Measurements from ENCODE around the gene RUFY1.
"Not testable (repeated sequence)": the region's sequence is repeated elsewhere in the genome, so short reads cannot be mapped to it uniquely, and the experiment has no call there.

RUFY1 gene

GRCh38 chr5:179519416-179520070 lies 30.8 kb upstream of the RUFY1 start:
- H3K9ac ChIP-seq (ENCODE audit: low read length); H4K20me1 ChIP-seq (ENCODE audit: insufficient read depth, low read length); DNase-seq; H2AFZ ChIP-seq (ENCODE audit: low read length); H3K4me2 ChIP-seq (ENCODE audit: low read depth, low read length); H3K4me3 ChIP-seq (ENCODE audit: low read length); H3K9me3 ChIP-seq (replicated peaks; ENCODE audit: insufficient read depth, low read length); H3K36me3 ChIP-seq (replicated peaks; ENCODE audit: insufficient read depth, low read length); H3K9me2 ChIP-seq (replicated peaks; ENCODE audit: insufficient read depth, low read length); H3K27ac ChIP-seq (ENCODE audit: low read length); H3F3A ChIP-seq (ENCODE audit: insufficient read depth, low read length); H3K79me2 ChIP-seq (ENCODE audit: low read length); H3K27me3 ChIP-seq (replicated peaks; ENCODE audit: insufficient read depth, low read length); H3K4me1 ChIP-seq (ENCODE audit: low read length): not testable (repeated sequence)

DNA sequence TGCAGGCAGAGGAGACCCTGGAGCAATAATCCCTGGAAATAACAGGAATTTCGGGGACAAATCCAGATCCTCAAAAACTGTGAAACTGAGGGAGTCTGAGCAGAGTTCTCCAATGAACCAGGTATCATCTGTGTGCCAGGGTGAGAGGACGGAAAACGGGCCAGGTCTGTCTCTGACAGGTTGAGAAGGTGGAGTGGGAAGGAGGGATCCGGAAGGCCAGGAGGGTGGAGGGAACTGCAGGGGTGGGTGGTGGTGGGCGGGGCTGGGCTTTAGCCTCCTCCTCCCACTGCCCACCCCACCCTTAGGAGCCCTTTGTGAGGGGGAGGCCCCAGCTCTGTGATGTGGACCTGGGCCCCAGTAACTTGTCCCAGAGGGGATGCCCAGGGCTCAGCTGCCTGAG lies 28.2 kb upstream of the RUFY1 start:
- H3K4me1 ChIP-seq (ENCODE audit: low read length); H3K9me2 ChIP-seq (replicated peaks; ENCODE audit: insufficient read depth, low read length); H3K27ac ChIP-seq (ENCODE audit: low read length); H3K27me3 ChIP-seq (replicated peaks; ENCODE audit: insufficient read depth, low read length); H3K4me3 ChIP-seq (ENCODE audit: low read length); H3K4me2 ChIP-seq (ENCODE audit: low read depth, low read length); H4K20me1 ChIP-seq (ENCODE audit: insufficient read depth, low read length); H2AFZ ChIP-seq (ENCODE audit: low read length); H3K36me3 ChIP-seq (replicated peaks; ENCODE audit: insufficient read depth, low read length); DNase-seq; H3K79me2 ChIP-seq (ENCODE audit: low read length); H3K9me3 ChIP-seq (replicated peaks; ENCODE audit: insufficient read depth, low read length); H3F3A ChIP-seq (ENCODE audit: insufficient read depth, low read length); H3K9ac ChIP-seq (ENCODE audit: low read length): not testable (repeated sequence)

DNA sequence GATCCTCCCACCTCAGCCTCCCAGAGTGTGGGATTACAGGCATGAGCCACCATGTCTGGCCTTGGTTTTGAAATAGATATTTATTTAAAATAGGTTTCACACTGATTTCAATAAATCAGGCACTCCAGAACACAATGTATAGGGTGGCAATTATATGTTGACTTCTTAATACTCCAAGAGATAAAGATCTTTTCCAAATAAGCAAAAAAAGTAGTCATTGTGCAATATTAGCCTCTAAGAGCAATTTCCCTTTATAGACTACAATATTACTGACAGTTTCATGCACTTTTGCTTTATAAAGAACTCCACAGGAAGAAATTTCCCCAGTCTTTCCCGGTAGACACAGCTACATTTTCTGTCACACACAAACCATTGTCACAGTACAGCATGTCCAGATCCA lies 23.4 kb upstream of the RUFY1 start:
- Histone ChIP-seq H3K36me3 (replicated peaks; ENCODE audit: insufficient read depth, low read length) (no peaks in the 10 kb centered on the region), H3K4me2 (ENCODE audit: low read depth, low read length) (no peak overlapping the region), H3K27ac (ENCODE audit: low read length) (no peak overlapping the region), H3K9ac (ENCODE audit: low read length) (no peak overlapping the region), H3K4me3 (ENCODE audit: low read length) (no peak overlapping the region), H4K20me1 (ENCODE audit: insufficient read depth, low read length) (no peaks in the 10 kb centered on the region), H3K27me3 (replicated peaks; ENCODE audit: insufficient read depth, low read length) (peaks cover 6% of the 10 kb centered on the region; the same call in 1 of the 2 replicates), H3K9me2 (replicated peaks; ENCODE audit: insufficient read depth, low read length) (no peaks in the 10 kb centered on the region), H3K9me3 (replicated peaks; ENCODE audit: insufficient read depth, low read length) (no peaks in the 10 kb centered on the region), H3K4me1 (ENCODE audit: low read length) (no peaks in the 10 kb centered on the region), H3F3A (ENCODE audit: insufficient read depth, low read length) (no peaks in the 10 kb centered on the region), H3K79me2 (ENCODE audit: low read length) (no peaks in the 10 kb centered on the region), H2AFZ (ENCODE audit: low read length) (no peak overlapping the region)
- DNase-seq = no peak
- TF ChIP-seq EZH2 (optimal IDR thresholded peaks at IDR 0.05; ENCODE audit: low read depth, low read length) (no peak), EZH2phosphoT487 (IDR thresholded peaks at IDR 0.05; ENCODE audit: low read length) (no peak)
- TF ChIP-seq, protein P1, sequence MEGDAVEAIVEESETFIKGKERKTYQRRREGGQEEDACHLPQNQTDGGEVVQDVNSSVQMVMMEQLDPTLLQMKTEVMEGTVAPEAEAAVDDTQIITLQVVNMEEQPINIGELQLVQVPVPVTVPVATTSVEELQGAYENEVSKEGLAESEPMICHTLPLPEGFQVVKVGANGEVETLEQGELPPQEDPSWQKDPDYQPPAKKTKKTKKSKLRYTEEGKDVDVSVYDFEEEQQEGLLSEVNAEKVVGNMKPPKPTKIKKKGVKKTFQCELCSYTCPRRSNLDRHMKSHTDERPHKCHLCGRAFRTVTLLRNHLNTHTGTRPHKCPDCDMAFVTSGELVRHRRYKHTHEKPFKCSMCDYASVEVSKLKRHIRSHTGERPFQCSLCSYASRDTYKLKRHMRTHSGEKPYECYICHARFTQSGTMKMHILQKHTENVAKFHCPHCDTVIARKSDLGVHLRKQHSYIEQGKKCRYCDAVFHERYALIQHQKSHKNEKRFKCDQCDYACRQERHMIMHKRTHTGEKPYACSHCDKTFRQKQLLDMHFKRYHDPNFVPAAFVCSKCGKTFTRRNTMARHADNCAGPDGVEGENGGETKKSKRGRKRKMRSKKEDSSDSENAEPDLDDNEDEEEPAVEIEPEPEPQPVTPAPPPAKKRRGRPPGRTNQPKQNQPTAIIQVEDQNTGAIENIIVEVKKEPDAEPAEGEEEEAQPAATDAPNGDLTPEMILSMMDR (IDR thresholded peaks at IDR 0.05; ENCODE audit: low read length) = no peak

DNA sequence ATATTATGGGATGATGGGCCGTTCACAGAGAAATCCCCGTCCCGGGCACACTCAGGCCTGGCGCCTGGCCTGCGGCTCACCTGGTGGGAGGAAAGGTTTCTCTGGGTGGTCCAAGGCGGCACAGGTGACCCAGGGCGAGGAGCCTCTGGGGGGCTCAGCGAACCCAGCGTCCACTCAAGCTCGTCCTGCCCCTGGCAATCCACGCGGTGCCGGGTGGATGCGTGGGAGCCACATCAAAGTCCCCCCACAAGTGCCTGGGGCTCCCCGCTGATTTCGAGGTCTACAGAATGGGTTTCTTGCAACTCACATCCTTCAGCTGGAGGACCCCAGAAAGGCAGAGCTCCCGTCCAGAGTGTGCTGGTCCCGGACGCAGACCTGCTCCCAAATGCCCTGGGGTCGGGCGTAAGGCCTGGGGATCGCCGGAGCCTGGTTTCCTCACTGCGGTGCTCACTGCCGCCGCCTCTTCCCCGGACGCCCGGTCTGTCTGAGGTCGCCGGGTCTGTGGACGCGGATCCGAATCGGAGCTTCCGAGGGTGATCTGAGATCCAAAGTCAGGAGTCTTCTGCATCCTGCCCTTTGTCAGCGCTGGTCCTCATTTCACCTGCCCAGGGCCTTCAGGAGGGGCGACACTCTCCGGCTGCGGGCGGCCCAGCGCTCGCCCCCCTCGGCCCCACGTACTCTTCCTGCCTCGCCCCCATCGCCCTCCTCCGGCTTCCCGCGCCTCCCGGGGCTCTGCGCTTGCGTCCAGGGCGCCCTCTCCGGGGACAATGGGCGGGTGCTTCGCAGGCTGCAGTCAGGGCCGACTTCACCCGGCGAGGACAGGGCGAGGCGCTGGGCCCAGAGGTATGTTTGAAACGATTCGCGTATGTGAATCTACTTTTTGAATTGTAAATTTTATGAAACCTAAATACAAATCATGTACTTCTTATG lies 20.0 kb upstream of the RUFY1 start:
- no peak for DNase-seq
- H2AFZ ChIP-seq (ENCODE audit: low read length) = no peak overlapping the region
- no peak for TF ChIP-seq EZH2phosphoT487 (IDR thresholded peaks at IDR 0.05; ENCODE audit: low read length)
- no peak for TF ChIP-seq EZH2 (optimal IDR thresholded peaks at IDR 0.05; ENCODE audit: low read depth, low read length)
- TF ChIP-seq, protein P1 (IDR thresholded peaks at IDR 0.05; ENCODE audit: low read length) = no peak
- no peak overlapping the region for H3K27ac ChIP-seq (ENCODE audit: low read length)
- H3K27me3 ChIP-seq (replicated peaks; ENCODE audit: insufficient read depth, low read length) = peaks cover 5% of the 10 kb centered on the region; the same call in 1 of the 2 replicates
- no peak overlapping the region for H3K4me2 ChIP-seq (ENCODE audit: low read depth, low read length)
- no peak overlapping the region for H3K9ac ChIP-seq (ENCODE audit: low read length)
- no peaks in the 10 kb centered on the region for H3F3A ChIP-seq (ENCODE audit: insufficient read depth, low read length)
- no peaks in the 10 kb centered on the region for H3K4me1 ChIP-seq (ENCODE audit: low read length)
- no peaks in the 10 kb centered on the region for H4K20me1 ChIP-seq (ENCODE audit: insufficient read depth, low read length)
- H3K36me3 ChIP-seq (replicated peaks; ENCODE audit: insufficient read depth, low read length) = no peaks in the 10 kb centered on the region
- H3K79me2 ChIP-seq (ENCODE audit: low read length) = no peaks in the 10 kb centered on the region
- no peak overlapping the region for H3K4me3 ChIP-seq (ENCODE audit: low read length)
- H3K9me2 ChIP-seq (replicated peaks; ENCODE audit: insufficient read depth, low read length) = no peaks in the 10 kb centered on the region
- H3K9me3 ChIP-seq (replicated peaks; ENCODE audit: insufficient read depth, low read length) = no peaks in the 10 kb centered on the region
